HG02981 (cell line): ENCODE results near the gene ARHGAP24.

Source experiments
- ATAC-seq: cut with Tn5 transposase; IDR thresholded peaks from one replicate; pipeline ENCODE4 v1.9.1; 2021; ENCODE audit warnings: mild to moderate bottlenecking, moderate library complexity; ENCODE audit not compliant: unreplicated experiment

Gene ARHGAP24

GRCh38 chr4:86038037-86038436 lies 563.1 kb downstream of the ARHGAP24 start:
- no peak for ATAC-seq

- ATAC-seq = no peak
Observed at GRCh38 chr4:86043755-86044592, 569.0 kb downstream of the ARHGAP24 start.

- no peak for ATAC-seq
Observed at GRCh38 chr4:86044593-86044985, 569.6 kb downstream of the ARHGAP24 start.

GRCh38 chr4:86048426-86048825 lies 573.5 kb downstream of the ARHGAP24 start:
- no peak for ATAC-seq

- ATAC-seq = no peak
Observed at GRCh38 chr4:86050496-86050895, 575.5 kb downstream of the ARHGAP24 start.
